OCI-LY3 (cell line): ENCODE results near the gene TMEM51.

Source experiments
- CTCF ChIP-seq: fragments of 200-600, 300-600 bp; sonication (generic); IDR thresholded peaks from 2 replicates; pipeline ENCODE4 v1.5.1; 2014; ENCODE audit warnings: antibody characterized with exemption, low read length, low read depth
- EZH2phosphoT487 ChIP-seq: fragments of 200-600 bp; shearing (Covaris generic); IDR thresholded peaks from 2 replicates; pipeline ENCODE4 v1.6.1; 2018; ENCODE audit warnings: antibody characterized with exemption, mixed run types, low read depth

- no peak for TF ChIP-seq CTCF
- TF ChIP-seq EZH2phosphoT487, result no peak
These were observed 24.2 kb downstream of the TMEM51 start for GRCh38 chr1:15177710-15178166.
